Liver (tissue), 9 donors: ENCODE measurements around the gene CMTM5. TPM values are rescaled to one million over a fixed set of nuclear protein-coding genes. Genes with fewer than 3 reads are reported as not detected.

Experiments used
- DNase-seq: peaks from one replicate; pipeline ENCODE4 v3.0.0-alpha.2; 2017; ENCODE audit warnings: low spot score
- H3K27ac ChIP-seq, 2 donors: one replicate each; pipeline ENCODE4 v1.7.0; 2013; ENCODE audit warnings: inconsistent platforms in 2 of 2, low read length in 2 of 2, control low read depth in 1 of 2, low read depth in 1 of 2, mild to moderate bottlenecking in 1 of 2
- H3K27me3 ChIP-seq, 4 donors: one replicate each; pipeline versions ENCODE4 v1.6.1 to v1.7.0; 2013; ENCODE audit warnings: low read length in 3 of 4, inconsistent platforms in 1 of 4, mild to moderate bottlenecking in 1 of 4, moderate library complexity in 1 of 4; ENCODE audit not compliant: control insufficient read depth in 4 of 4, insufficient read depth in 4 of 4
- H3K36me3 ChIP-seq, 4 donors: one replicate each; pipeline versions ENCODE4 v1.6.1 to v1.7.0; 2013; ENCODE audit warnings: low read length in 3 of 4, mild to moderate bottlenecking in 3 of 4, low read depth in 1 of 4, moderate library complexity in 1 of 4; ENCODE audit not compliant: control insufficient read depth in 4 of 4, insufficient read depth in 3 of 4
- H3K4me1 ChIP-seq, 4 donors: one replicate each; pipeline versions ENCODE4 v1.6.1 to v1.7.0; 2013; ENCODE audit warnings: low read length in 3 of 4, mild to moderate bottlenecking in 3 of 4, moderate library complexity in 1 of 4; ENCODE audit not compliant: control insufficient read depth in 4 of 4, insufficient read depth in 4 of 4
- H3K4me3 ChIP-seq, 3 donors: one replicate each; pipeline versions ENCODE4 v1.6.1 to v1.7.0; 2013; ENCODE audit warnings: low read length in 3 of 3, control low read depth in 1 of 3, low read depth in 1 of 3, mild to moderate bottlenecking in 1 of 3
- H3K9ac ChIP-seq, 2 donors: one replicate each; pipeline ENCODE4 v1.7.0; 2013; ENCODE audit warnings: low read length in 2 of 2, mild to moderate bottlenecking in 2 of 2, moderate library complexity in 2 of 2, control low read depth in 1 of 2, low read depth in 1 of 2
- H3K9me3 ChIP-seq, 4 donors: one replicate each; pipeline versions ENCODE4 v1.6.1 to v1.7.0; 2013; ENCODE audit warnings: low read length in 3 of 4; ENCODE audit not compliant: control insufficient read depth in 4 of 4
- FOXA1 ChIP-seq: IDR thresholded peaks from 2 replicates; pipeline ENCODE4 v1.6.1; 2016; ENCODE audit warnings: antibody characterized with exemption
- FOXA2 ChIP-seq: IDR thresholded peaks from 2 replicates; pipeline ENCODE4 v1.6.1; 2016; ENCODE audit warnings: antibody characterized with exemption
- GABPA ChIP-seq, 2 donors: IDR thresholded peaks in 1 of 2; conservative IDR thresholded peaks in 1 of 2; 2 replicates each; pipeline ENCODE4 v1.6.1; 2016; ENCODE audit warnings: antibody characterized with exemption in 2 of 2, mild to moderate bottlenecking in 1 of 2, moderate library complexity in 1 of 2
- HNF4A ChIP-seq, 2 donors: conservative IDR thresholded peaks; 2 replicates each; pipeline ENCODE4 v1.6.1; 2016; ENCODE audit warnings: antibody characterized with exemption in 2 of 2, mild to moderate bottlenecking in 2 of 2
- HNF4G ChIP-seq: IDR thresholded peaks from 2 replicates; pipeline ENCODE4 v1.6.1; 2016; ENCODE audit warnings: antibody characterized with exemption
- JUND ChIP-seq, 2 donors: IDR thresholded peaks; 2 replicates each; pipeline ENCODE4 v1.6.1; 2016; ENCODE audit warnings: antibody characterized with exemption in 2 of 2
- NR2F2 ChIP-seq: IDR thresholded peaks from 2 replicates; pipeline ENCODE4 v1.6.1; 2016; ENCODE audit warnings: antibody characterized with exemption
- RAD21 ChIP-seq, 2 donors: IDR thresholded peaks; 2 replicates each; pipeline ENCODE4 v1.6.1; 2016; ENCODE audit warnings: antibody characterized with exemption in 2 of 2, mild to moderate bottlenecking in 2 of 2
- RXRA ChIP-seq, 2 donors: IDR thresholded peaks; 2 replicates each; pipeline ENCODE4 v1.6.1; 2017 to 2018; ENCODE audit warnings: antibody characterized with exemption in 2 of 2, mild to moderate bottlenecking in 1 of 2
- SP1 ChIP-seq: IDR thresholded peaks from 2 replicates; pipeline ENCODE4 v1.6.1; 2018; ENCODE audit warnings: antibody characterized with exemption, mild to moderate bottlenecking
- YY1 ChIP-seq: IDR thresholded peaks from 2 replicates; pipeline ENCODE4 v1.6.1; 2016; ENCODE audit warnings: antibody characterized with exemption, mild to moderate bottlenecking
- WGBS: extraction: QIAGEN DNeasy Blood & Tissue Kit; methylation state at CpG from one replicate; pipeline ENCODE4 v1.1.7; 2013; 5-methylcytosine and 5-hydroxymethylcytosine counted together
- polyA plus RNA-seq, 2 donors: library from polyadenylated mRNA; stranded (reverse) in 1 of 2; unstranded in 1 of 2; fragments of 200-250 nt in 1 of 2; fragments of >200 nt in 1 of 2; fragmentation: Nextera tagmentation in 1 of 2; extraction: Ambion mirVana in 1 of 2; gene quantifications; one replicate each; pipeline versions ENCODE4 v1.2.1 to v1.2.3, GENCODE V29; 2013 to 2015
- total RNA-seq, 2 donors: library from RNA; depleted of rRNA; stranded (reverse); fragments of >200 nt; gene quantifications; one replicate each; pipeline ENCODE4 v1.2.3, GENCODE V29; 2014
- TF ChIP-seq, protein P1 (sequence below): fragments of 150-350 bp; IDR thresholded peaks from 2 replicates; pipeline ENCODE4 v1.5.1; 2017; ENCODE audit warnings: improper control_type of control experiment, low read depth, low read length; ENCODE audit not compliant: missing input control
- TF ChIP-seq, protein P2 (sequence below): IDR thresholded peaks from 2 replicates; pipeline ENCODE4 v1.6.1; 2016; ENCODE audit warnings: antibody characterized with exemption
- TF ChIP-seq, protein P3 (sequence below): IDR thresholded peaks from 2 replicates; pipeline ENCODE4 v1.6.1; 2016; ENCODE audit warnings: antibody characterized with exemption
- donor health status: healthy.
- donor health status: healthy.
- donor health status: healthy.
- donor health status: healthy.
- donor health status: healthy.

Gene CMTM5
- total and polyA plus RNA-seq, 4 donors = 0.22 to 5.5 TPM; not detected in 2

DNA sequence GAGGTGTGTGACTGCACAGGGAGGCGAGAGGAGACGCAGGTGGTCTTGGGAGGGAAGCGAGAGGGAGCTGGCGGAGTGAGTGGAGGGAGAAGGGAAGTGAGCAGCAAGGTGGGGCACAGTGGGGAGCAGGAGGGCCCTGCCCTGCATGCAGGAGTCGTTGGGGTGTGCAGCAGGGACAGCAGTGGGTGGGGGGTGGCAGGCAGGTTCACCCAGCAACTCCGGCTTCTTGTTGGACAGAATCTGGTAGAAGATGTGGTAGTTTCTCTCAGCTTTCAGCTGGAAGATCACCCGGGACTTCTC, 26.2 kb downstream of the CMTM5 start:
- Histone ChIP-seq H3K27me3 (peaks cover 0 to 10% (median 5%) of the 10 kb centered on the region in 4 donors), H3K27ac (no peak overlapping the region), H3K4me3 (no peak overlapping the region), H3K36me3 (no peaks in the 10 kb centered on the region), H3K9me3 (no peaks in the 10 kb centered on the region), H3K4me1 (no peaks in the 10 kb centered on the region), H3K9ac (no peak overlapping the region)
- TF ChIP-seq NR2F2 (no peak), YY1 (no peak), RXRA (IDR thresholded peaks at IDR 0.05) (no peak), HNF4A (conservative IDR thresholded peaks at IDR 0.05) (no peak), FOXA2 (no peak), HNF4G (no peak), JUND (IDR thresholded peaks at IDR 0.05) (no peak), FOXA1 (no peak), GABPA (IDR thresholded peaks at IDR 0.05 in 1 of 2, conservative IDR thresholded peaks at IDR 0.05 in 1 of 2) (no peak)
- TF ChIP-seq, protein P1, sequence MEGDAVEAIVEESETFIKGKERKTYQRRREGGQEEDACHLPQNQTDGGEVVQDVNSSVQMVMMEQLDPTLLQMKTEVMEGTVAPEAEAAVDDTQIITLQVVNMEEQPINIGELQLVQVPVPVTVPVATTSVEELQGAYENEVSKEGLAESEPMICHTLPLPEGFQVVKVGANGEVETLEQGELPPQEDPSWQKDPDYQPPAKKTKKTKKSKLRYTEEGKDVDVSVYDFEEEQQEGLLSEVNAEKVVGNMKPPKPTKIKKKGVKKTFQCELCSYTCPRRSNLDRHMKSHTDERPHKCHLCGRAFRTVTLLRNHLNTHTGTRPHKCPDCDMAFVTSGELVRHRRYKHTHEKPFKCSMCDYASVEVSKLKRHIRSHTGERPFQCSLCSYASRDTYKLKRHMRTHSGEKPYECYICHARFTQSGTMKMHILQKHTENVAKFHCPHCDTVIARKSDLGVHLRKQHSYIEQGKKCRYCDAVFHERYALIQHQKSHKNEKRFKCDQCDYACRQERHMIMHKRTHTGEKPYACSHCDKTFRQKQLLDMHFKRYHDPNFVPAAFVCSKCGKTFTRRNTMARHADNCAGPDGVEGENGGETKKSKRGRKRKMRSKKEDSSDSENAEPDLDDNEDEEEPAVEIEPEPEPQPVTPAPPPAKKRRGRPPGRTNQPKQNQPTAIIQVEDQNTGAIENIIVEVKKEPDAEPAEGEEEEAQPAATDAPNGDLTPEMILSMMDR = no peak
- WGBS = 60% methylated on average over 7 of the region's 7 CpGs
- DNase-seq = no peak

DNA sequence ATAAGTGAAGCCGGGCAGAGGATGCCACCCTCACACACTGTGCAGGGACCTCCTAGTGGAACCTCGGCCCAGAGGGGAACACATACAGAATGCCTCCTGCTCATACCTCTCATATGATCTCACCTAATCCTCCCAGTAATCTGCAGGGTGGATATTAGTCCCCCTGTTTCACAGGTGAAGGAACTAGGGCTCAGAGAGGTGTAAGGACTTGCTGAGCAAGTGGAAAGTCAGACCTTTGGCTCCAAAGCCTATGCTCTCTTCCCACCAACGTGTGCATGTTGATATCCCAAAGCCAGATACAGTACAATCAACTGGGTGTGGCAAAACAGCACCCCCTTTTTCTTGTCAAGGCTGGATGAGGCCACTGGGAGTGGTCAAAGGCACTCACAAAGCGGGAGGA, 27.1 kb downstream of the CMTM5 start:
- 71% methylated on average over 4 of the region's 4 CpGs for WGBS
- peaks cover 0 to 10% (median 5%) of the 10 kb centered on the region in 4 donors for H3K27me3 ChIP-seq

More for the DNA sequence above, 27.1 kb downstream of the CMTM5 start:
- no peak for TF ChIP-seq FOXA2
- no peak for TF ChIP-seq SP1
- TF ChIP-seq, protein P2, sequence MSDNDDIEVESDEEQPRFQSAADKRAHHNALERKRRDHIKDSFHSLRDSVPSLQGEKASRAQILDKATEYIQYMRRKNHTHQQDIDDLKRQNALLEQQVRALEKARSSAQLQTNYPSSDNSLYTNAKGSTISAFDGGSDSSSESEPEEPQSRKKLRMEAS = no peak
- TF ChIP-seq YY1 = no peak
- TF ChIP-seq, protein P1 = no peak
- TF ChIP-seq JUND (IDR thresholded peaks at IDR 0.05) = no peak
- TF ChIP-seq, protein P3, sequence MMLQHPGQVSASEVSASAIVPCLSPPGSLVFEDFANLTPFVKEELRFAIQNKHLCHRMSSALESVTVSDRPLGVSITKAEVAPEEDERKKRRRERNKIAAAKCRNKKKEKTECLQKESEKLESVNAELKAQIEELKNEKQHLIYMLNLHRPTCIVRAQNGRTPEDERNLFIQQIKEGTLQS = no peak
- TF ChIP-seq RAD21 (IDR thresholded peaks at IDR 0.05) = no peak
- TF ChIP-seq NR2F2 = no peak
- no peak for TF ChIP-seq GABPA (IDR thresholded peaks at IDR 0.05 in 1 of 2, conservative IDR thresholded peaks at IDR 0.05 in 1 of 2)
- no peak for TF ChIP-seq RXRA (IDR thresholded peaks at IDR 0.05)
- TF ChIP-seq FOXA1 = no peak
- Histone ChIP-seq H3K4me3 (no peak overlapping the region), H3K9ac (no peak overlapping the region), H3K36me3 (no peaks in the 10 kb centered on the region), H3K27ac (no peak overlapping the region), H3K9me3 (no peaks in the 10 kb centered on the region), H3K4me1 (no peaks in the 10 kb centered on the region)
- no peak for DNase-seq
